ENCODE data around the gene SRRM5.

DNA sequence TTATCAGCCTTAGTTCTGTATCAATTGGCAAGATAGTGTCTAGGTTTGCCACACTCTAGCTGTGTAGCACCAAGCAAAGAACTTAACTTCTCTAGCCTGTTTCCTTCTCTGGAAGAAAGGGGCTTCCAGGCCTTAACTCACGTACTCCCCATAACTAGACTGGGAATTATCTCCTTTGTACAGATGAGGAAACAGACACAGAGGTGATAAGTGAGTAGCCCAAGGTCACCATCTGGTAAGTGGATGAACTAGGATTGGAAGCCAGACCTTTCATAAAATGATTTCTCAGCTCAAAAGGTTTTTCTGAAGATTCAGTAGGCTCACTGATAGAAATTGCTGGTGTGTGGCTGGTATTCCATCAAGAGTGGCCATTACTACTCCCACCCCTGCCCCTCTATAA is 4.4 kb downstream of the SRRM5 start:
- TF ChIP-seq YY1 (IDR thresholded peaks at IDR 0.05; ENCODE audit: extremely low read depth, insufficient replicate concordance, low read depth, low read length) (no peak), POLR2A (IDR thresholded peaks at IDR 0.05; ENCODE audit: borderline replicate concordance, extremely low read depth, insufficient read depth, insufficient read length) (no peak), ELF1 (IDR thresholded peaks at IDR 0.05; ENCODE audit: borderline replicate concordance, low read depth) (no peak), SIN3A (IDR thresholded peaks at IDR 0.05; ENCODE audit: low read depth) (no peak), EGR1 (IDR thresholded peaks at IDR 0.05; ENCODE audit: low read depth) (no peak), SRF (IDR thresholded peaks at IDR 0.05; ENCODE audit: low read depth) (no peak), EZH2 (IDR thresholded peaks at IDR 0.05) (no peak), TCF7L2 (IDR thresholded peaks at IDR 0.05; ENCODE audit: borderline replicate concordance, extremely low read depth, insufficient read depth, insufficient read length) (no peak), CBX3 (IDR thresholded peaks at IDR 0.05; ENCODE audit: low read depth) (no peak)
- TF ChIP-seq, protein P1, sequence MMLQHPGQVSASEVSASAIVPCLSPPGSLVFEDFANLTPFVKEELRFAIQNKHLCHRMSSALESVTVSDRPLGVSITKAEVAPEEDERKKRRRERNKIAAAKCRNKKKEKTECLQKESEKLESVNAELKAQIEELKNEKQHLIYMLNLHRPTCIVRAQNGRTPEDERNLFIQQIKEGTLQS (IDR thresholded peaks at IDR 0.05) = no peak
- TF ChIP-seq, protein P2, sequence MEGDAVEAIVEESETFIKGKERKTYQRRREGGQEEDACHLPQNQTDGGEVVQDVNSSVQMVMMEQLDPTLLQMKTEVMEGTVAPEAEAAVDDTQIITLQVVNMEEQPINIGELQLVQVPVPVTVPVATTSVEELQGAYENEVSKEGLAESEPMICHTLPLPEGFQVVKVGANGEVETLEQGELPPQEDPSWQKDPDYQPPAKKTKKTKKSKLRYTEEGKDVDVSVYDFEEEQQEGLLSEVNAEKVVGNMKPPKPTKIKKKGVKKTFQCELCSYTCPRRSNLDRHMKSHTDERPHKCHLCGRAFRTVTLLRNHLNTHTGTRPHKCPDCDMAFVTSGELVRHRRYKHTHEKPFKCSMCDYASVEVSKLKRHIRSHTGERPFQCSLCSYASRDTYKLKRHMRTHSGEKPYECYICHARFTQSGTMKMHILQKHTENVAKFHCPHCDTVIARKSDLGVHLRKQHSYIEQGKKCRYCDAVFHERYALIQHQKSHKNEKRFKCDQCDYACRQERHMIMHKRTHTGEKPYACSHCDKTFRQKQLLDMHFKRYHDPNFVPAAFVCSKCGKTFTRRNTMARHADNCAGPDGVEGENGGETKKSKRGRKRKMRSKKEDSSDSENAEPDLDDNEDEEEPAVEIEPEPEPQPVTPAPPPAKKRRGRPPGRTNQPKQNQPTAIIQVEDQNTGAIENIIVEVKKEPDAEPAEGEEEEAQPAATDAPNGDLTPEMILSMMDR (IDR thresholded peaks at IDR 0.05 in 2 of 3, conservative IDR thresholded peaks at IDR 0.05 in 1 of 3; ENCODE audit: borderline replicate concordance in 1 of 3, insufficient read depth in 1 of 3, low read depth in 2 of 3, low read length in 2 of 3) = no peak

Data from HCT116 (cell line).